GM19324 (cell line): ENCODE data around the gene GLYR1.

Source experiments
- ATAC-seq: cut with Tn5 transposase; IDR thresholded peaks from one replicate; pipeline ENCODE4 v1.9.1; 2021; ENCODE audit warnings: mild to moderate bottlenecking, moderate library complexity; ENCODE audit not compliant: unreplicated experiment, low FRiP score

The GLYR1 gene

GRCh38 chr16:4880006-4880580 lies 33.0 kb upstream of the GLYR1 start:
- no peak for ATAC-seq

DNA sequence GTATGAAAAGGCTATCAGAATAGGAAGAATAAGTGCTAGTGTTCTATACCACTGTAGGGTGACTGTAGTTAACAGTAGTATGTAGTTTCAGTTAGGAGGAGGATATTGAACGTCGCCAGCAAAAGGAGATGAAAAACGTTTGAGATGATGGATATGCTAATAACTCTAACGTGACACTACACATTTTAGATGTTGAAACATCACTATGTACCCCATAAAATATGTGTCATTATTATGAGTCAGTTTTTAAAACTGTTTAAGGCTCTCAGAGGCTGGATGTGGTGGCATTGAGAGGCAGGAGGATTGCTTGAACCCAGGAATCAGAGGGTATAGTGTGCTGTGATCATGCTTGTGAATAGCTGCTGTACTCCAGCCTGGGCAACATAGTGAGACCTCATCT lies 32.0 kb upstream of the GLYR1 start:
- ATAC-seq: no peak

DNA sequence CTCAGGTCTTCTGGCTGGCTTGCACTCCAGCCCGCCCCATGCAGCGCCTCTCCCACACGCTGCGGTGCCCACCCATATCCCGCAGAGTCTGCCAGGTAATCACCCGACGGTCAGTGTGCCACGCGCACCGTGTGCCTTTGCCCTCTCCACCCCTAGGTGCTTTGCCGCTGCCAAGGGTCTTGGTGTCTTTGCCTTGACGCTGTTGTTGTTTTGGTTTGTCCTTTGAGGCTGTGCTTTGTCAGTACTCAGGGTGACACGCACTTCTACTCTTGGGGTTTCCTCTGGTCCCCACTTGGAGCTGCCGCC lies 30.2 kb upstream of the GLYR1 start:
- no peak for ATAC-seq

- ATAC-seq: no peak
These were observed 29.7 kb upstream of the GLYR1 start for GRCh38 chr16:4876646-4877379.

DNA sequence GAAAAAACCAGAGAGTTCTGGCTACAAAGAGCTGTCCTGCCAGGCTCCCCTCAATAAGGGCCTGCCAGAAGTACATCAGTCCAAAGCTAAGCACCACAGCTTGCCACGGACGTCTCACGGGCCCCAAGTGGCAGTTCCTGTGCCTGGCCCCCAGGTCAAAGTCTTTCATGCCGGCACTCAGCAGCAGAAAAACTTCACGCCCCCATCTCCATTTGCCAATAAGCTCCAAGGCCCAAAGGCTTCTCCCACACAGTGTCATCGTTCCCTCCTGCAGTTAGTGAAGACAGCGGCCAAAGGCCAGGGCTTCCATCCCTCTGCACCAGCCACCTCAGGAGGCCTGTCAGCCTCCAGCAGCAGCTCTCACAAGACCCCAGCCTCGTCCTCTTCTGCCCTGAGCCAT lies 27.6 kb upstream of the GLYR1 start:
- no peak for ATAC-seq

DNA sequence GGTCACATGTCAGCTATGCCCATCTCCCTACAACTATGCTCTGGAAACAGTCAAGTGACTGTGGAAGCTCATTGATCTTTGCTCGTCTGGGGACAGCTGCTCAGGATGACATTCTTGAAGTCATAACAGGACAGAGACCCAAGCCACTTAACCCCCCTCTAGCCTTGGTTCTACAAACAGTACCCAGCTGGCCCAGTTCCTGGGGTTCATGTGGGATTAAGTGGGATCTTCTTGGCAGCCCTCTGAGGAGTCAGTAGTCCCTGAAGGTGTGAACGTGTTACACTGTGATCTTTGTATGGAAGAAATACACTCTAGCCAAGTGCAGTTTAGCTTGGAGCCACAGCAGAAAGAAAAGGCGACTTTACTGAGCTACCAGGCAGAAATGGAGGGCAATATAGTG lies 26.0 kb upstream of the GLYR1 start:
- no peak for ATAC-seq

- no peak for ATAC-seq
These were observed 24.0 kb upstream of the GLYR1 start for GRCh38 chr16:4871071-4871470.

GRCh38 chr16:4870138-4870671 lies 23.1 kb upstream of the GLYR1 start:
- no peak for ATAC-seq

GRCh38 chr16:4869147-4869805 lies 22.2 kb upstream of the GLYR1 start:
- ATAC-seq: no peak

DNA sequence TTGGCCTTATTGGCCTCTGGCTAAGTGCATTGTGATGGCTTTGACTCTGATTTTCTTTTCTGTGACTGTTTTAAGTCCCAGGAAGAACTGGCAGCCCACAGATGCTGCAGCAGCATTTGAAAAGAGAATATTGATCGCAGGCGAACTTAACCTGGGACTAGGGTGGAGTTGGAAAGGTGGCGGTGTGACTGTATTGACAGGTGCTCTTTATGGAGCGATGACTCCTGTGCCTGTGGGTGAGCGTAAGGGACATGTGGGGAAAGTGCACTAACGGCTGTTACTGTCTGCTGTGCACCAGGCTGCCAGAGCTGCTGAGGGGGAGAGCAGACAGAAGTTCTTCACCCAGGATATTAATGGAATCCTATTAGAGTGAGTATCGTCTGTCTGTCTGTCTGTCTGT lies 21.4 kb upstream of the GLYR1 start:
- ATAC-seq: no peak

GRCh38 chr16:4868026-4868425 lies 20.9 kb upstream of the GLYR1 start:
- ATAC-seq: no peak

DNA sequence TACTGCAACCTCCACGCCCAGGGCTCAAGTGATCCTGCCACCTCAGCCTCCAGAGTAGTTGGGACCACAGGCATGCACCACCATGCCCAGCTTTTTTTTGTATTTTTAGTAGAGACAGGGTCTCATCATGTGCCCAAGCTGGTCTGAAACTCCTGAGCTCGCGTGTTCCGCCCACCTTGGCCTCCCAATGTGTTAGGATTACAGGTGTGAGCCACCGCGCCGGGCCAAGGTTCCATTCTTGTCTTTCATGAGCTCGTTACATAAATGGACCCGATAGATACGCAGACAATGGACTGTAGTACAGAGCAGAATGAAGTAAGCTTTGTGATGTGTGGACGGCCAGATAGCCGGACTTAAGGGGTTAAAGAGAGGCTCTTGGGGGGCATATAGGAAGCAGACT lies 19.5 kb upstream of the GLYR1 start:
- ATAC-seq: no peak

GRCh38 chr16:4865231-4865860 lies 18.3 kb upstream of the GLYR1 start:
- no peak for ATAC-seq

GRCh38 chr16:4864728-4865127 lies 17.6 kb upstream of the GLYR1 start:
- ATAC-seq: no peak

DNA sequence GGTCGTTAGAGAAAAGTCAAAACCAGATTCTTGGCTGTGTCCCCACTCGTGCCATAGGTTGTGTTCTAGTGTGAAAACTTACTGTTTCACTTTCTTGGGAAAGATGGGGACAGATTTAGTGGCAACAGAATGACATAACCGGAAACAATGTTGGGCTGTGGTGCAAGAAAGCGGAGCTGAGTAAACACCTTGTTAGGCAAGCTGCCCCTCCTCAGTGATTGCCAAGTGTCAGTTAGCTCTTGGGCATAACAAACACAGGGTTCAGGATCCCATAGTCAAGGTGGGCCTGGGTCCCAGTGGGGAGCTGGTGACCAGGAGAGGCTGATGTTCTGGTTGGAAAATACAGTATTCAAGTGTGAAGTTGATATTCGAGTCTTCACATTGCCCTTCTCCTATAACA lies 15.6 kb upstream of the GLYR1 start:
- ATAC-seq: no peak

GRCh38 chr16:4860727-4861342 lies 13.7 kb upstream of the GLYR1 start:
- ATAC-seq: no peak

- no peak for ATAC-seq
These were observed 12.8 kb upstream of the GLYR1 start for GRCh38 chr16:4859900-4860255.

DNA sequence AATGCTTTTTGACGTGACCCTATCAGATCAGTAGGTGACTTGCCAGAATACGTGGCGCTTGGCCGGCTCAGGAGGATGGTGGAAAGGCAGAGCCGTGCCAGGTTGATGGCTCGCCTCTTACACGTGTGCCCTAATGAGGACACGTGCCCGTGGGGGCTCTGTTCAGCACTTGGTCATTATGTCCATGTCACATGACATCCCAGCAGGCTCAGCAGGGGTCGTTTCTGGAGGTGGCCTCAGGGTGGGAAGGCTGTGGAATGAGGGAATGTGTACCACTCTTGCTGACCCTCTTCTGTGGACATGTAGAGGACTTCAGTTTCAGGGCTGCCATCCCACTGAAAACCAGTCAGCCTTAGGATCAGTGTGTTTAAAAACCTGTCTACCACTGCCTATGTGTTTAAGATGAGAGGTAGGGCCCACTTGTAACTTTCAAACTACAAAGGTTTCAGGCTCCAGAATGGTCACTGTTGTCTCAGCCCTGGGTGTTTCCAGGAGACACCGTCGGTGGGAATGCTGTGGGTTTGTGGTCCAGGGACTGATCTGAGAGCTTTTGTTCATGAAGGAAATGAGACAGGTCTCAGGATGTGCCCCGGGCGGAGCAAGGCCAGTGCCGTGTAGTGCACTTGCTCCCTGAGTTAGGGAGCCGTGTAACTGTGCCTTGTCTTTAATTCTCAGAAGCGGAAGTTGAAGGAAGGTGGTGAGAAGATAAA lies 12.3 kb upstream of the GLYR1 start:
- no peak for ATAC-seq

GRCh38 chr16:4855804-4856203 lies 8.7 kb upstream of the GLYR1 start:
- no peak for ATAC-seq

- no peak for ATAC-seq
These were observed 8.3 kb upstream of the GLYR1 start for GRCh38 chr16:4855371-4855770.
